GM12865 (cell line): ENCODE data around the gene NTPCR.

Experiments
- DNase-seq: peaks from one replicate; pipeline ENCODE4 v3.0.0; 2010; ENCODE audit warnings: low read depth
- H3K4me3 ChIP-seq: 2 replicates; pipeline ENCODE4 v1.5.1; 2011; ENCODE audit warnings: mild to moderate bottlenecking, low read depth, low read length, control low read depth
- CTCF ChIP-seq: IDR thresholded peaks from 2 replicates; pipeline ENCODE4 v1.5.1; 2011; ENCODE audit warnings: low read length, control low read depth, low read depth, inconsistent platforms; ENCODE audit not compliant: insufficient read depth; ENCODE audit errors: missing control alignments

NTPCR gene

DNA sequence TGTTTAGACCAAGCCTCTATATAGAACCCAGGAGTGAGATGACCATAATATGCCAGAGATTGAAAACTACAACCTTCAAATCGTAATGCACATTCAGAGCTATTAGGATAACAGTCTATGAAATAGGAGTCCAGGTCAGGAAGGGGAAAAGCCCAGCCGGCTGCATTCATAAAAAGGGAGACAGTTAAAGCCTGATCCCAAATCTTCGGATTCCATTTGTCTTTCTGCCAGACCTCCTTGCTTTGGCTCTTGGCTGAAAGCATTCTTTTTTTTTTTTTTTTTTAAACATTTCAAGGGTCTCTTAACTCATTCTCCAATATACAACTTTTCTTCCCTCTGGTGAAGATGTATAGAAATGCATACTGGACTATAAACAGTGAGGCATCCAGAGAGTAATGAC lies 81.1 kb downstream of the NTPCR start:
- H3K4me3 ChIP-seq = no peak overlapping the region
- DNase-seq = no peak
- TF ChIP-seq CTCF = no peak

DNA sequence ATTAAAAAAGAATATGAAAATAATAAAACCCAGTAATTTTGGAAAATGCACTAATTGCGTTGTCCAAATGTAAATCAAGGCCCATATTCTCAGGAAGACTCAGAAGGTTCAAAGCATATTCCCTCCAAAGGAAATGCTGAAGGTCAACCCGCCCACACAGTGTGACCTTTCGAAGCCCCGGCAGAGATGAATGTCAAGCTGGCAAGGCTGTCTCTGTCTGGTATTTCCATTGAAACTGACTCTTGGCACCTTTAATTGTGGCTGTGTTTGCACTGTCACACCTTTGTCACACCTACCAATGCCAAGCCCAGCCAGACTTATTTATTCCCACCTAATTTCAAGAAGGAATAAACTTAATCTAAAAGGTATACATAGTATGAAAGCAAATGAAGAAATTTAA lies 82.5 kb downstream of the NTPCR start:
- H3K4me3 ChIP-seq = no peak overlapping the region
- TF ChIP-seq CTCF = no peak
- DNase-seq = no peak

GRCh38 chr1:233033361-233033760 lies 83.0 kb downstream of the NTPCR start:
- H3K4me3 ChIP-seq = no peak overlapping the region
- TF ChIP-seq CTCF = no peak
- DNase-seq = no peak
